ENCODE data around the gene UGT2A2.
"Not testable (repeated sequence)": the region's sequence is repeated elsewhere in the genome, so short reads cannot be mapped to it uniquely, and the experiment has no call there.

UGT2A2 gene

GRCh38 chr4:69639542-69639941 is at the start of gene UGT2A2:
Gene UGT2A2, minus strand, starts transcription at chr4:69639642. Its CDS starts 2 bp downstream, at chr4:69639640.
- DNase-seq = no peak

DNA sequence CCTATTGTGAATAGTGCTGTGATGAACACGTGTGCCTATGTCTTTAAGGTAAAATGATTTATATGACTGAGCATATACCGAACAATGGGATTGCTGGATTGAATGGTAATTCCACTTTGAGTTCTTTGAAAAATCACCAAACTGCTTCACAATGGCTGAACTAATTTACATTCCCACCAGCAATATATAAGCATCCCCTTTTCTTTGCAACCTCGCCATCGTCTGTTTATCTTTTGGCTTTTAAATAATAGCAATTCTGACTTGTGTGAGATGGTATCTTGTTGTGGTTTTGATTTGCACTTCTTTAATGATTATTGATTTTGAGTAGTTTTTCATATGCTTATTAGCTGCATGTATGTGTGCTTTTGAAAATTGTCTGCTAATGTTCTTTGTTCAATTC is 45.4 kb upstream of the UGT2A2 start:
- DNase-seq = no peak

DNA sequence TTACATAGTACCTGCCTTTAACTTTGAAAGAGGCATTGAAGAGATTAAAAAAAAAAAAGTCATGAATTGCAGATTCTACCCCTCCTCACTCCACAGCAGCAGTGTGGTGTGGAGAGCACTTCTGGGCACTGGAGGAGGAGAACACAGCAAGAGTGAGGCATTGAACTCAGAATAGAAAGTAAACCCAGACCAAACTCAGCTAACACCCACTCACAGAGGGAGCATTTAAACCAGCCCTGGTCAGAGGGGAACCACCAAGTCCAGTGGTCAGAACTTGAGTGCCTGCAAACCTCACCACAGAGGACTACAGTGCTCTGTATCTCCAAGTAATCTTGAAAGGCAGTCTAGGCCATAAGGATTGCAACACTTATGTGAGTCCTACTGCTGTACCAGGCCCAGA is 29.2 kb upstream of the UGT2A2 start:
- DNase-seq = no peak

GRCh38 chr4:69664009-69664408 is 24.6 kb upstream of the UGT2A2 start:
- not testable (repeated sequence) for DNase-seq

DNA sequence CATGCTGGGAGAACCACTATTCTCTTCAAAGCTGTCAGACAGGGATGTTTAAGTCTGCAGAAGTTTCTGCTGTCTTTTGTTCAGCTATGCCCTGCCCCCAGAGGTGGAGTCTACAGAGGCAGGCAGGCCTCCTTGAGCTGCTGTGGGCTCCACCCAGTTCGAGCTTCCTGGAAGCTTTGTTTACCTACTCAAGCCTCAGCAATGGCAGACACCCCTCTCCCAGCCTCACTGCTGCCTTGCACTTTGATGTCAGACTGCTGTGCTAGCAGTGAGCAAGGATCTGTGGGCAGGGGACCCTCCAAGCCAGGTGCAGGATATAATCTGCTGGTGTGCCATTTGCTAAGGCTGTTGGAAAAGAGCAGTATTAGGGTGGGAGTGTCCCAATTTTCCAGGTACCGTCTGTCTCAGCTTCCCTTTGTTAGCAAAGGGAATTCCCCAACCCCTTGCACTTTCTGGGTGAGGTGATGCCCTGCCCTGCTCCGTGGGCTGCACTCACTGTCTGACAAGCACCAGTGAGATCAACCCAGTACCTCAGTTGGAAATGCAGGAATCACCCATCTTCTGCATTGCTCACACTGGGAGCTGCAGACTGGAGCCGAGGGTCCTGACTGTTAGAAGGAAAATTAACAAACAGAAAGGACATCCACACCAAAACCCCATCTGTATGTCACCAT is 21.8 kb upstream of the UGT2A2 start:
- not testable (repeated sequence) for DNase-seq

GRCh38 chr4:69658133-69658532 is 18.7 kb upstream of the UGT2A2 start:
- no peak for DNase-seq

DNA sequence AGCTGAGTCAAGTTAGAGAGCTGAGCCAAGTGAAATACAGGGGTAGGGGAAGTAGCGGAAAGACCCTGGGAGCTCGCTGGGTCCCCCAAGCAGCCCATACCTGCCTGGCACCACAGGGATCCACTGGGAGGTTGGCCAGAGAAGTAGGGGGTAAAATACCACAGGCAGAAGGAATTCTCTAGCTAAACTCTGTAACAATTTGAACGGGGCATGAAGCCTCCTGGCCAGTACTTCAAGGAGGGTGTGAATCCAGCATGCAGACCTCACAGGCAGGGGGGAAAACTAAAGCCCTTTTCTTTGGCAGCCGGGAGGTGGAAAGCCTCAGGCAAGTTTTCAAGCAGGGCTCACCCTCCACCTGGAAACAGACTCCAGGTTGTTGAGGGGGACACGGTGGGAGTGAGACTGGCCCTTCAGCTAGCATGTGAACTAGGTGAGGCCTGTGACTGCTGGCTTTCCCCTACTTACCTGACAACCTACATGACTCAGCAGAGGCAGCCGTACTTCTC is 17.3 kb upstream of the UGT2A2 start:
- DNase-seq = no peak

DNA sequence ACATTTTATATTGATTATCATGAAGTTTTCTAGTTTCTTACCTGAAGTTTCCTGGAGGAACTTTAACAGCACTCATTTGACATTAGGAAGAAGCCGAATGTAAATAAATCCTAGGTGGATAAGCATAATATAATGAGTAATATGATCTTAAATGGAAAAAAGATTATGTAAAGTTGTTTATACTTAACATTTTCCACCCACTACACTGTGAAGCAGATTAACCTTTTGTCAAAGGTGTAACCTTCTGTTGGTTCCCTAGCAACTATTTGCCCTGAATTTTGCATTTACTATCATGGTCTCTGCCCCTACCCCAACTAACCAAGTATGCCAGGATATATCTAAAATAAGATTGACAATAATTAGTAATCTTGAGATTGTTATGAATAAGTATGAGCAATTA is 13.7 kb upstream of the UGT2A2 start, which contains the start of gene UGT2A1:
Gene UGT2A1, minus strand, starts transcription at position 101 of the 400 bp plus-strand sequence. CDS start 5,603 bp downstream, outside the sequence.
- no peak for DNase-seq

- no peak for DNase-seq
Measured at GRCh38 chr4:69650872-69651271, 11.4 kb upstream of the UGT2A2 start.

- DNase-seq = peak; percentile 68
Measured at GRCh38 chr4:69649629-69650028, 10.2 kb upstream of the UGT2A2 start.

GRCh38 chr4:69649207-69649606 is 9.8 kb upstream of the UGT2A2 start:
- DNase-seq = no peak

- DNase-seq = no peak
Measured at GRCh38 chr4:69642961-69643360, 3.5 kb upstream of the UGT2A2 start.

DNA sequence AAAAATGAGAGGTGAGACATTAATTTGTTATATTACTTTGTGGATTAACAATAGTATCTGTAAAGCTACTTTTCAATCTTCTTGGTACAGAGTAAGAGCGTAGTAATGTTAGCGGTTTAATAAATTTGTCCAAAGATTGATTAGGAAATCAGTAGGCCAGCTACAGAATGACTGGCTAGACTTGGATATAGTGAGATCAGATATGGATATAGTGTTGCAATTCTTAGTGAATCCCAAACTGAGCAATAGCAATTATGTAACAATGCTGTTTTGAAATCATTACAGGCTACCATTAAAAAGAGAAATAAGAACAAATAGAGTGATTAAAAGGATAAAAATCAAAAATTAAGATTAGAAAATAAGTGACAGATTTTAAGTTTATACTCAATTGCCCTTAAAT is 847 bp upstream of the UGT2A2 start:
- DNase-seq = no peak

GRCh38 chr4:69617083-69617694 is 22.3 kb downstream of the UGT2A2 start:
- peak; percentile 42 for DNase-seq

DNA sequence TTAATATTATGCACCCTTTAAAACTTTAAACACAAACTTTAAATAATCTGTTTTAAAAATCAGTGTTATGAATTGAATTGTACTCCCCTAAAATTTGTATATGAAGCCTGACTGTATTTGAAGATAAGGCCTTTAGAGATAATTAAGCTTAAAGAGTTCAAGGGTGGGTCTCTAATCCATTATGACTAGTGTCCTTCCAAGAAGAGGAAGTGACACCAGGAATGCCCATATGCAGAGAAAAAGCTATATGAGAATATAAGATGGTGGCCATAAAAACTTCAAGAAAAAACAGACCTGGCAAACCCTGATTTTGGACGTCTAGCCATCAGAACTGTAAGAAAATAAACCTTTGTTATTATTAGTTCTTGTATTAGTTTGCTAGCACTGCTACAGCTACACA is 29.0 kb downstream of the UGT2A2 start:
- no peak for DNase-seq

- no peak for DNase-seq
Measured at GRCh38 chr4:69601065-69601464, 38.4 kb downstream of the UGT2A2 start.

GRCh38 chr4:69600013-69600412 is 39.4 kb downstream of the UGT2A2 start:
- DNase-seq = no peak

GRCh38 chr4:69594382-69594781 is 45.1 kb downstream of the UGT2A2 start:
- no peak for DNase-seq

DNA sequence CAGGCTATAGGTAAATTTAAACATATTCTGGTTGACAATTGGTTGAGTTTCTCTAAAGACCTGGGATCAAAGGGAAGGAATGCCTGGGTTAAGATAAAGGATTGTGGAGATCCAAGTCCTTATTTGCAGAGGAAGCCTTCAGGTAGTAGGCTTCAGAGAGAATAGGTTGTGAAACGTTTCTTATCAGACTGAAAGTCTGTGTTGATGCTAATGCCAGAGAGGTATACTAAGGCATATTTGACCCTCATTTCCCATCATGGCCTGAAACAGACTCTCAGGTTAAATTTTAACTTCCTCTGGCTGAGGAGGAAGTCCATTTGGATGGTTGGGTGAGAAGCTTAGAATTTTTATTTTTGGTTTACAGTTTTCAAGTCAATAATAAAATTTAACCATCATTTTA is 48.1 kb downstream of the UGT2A2 start:
- no peak for DNase-seq

DNA sequence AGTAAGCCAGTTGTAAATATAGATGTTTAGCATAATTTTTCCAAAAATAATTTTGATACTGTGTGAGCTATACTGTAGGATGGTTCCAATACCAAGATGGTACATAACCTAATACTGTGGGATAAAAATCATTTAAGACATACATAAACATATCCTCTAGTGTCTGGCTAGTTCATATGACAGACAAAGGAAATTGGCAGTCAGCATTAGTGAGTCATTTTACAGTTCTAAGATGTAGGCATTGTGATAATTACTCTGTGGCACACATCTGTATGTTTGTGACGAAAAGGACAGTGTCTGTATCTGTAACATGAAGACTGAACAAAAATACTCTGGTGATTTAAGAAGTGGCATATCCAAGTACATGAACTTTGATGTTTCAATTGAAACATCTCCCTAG is 49.6 kb downstream of the UGT2A2 start:
- DNase-seq = no peak

- no peak for DNase-seq
Measured at GRCh38 chr4:69584135-69584534, 55.3 kb downstream of the UGT2A2 start.

DNA sequence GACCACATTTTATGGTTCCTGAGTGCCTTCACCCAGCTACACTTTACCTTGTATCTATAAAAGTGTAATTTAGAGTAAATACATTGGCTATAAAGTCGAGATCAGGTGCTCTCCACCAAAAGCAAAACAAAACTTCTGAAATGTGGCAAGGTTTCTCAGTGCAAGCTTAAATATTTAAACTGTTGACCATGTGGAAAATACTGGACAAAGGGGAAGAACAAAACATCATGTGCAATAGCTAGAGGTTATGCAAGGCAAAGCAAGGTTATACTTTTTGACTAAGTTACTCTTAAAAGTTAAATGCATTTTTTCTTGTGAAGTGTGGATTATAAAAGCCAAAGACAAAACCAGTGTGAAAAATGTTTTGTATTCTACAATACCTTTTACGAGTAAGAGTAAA is 55.9 kb downstream of the UGT2A2 start:
- no peak for DNase-seq

- DNase-seq = no peak
Measured at GRCh38 chr4:69577245-69577644, 62.2 kb downstream of the UGT2A2 start.

DNA sequence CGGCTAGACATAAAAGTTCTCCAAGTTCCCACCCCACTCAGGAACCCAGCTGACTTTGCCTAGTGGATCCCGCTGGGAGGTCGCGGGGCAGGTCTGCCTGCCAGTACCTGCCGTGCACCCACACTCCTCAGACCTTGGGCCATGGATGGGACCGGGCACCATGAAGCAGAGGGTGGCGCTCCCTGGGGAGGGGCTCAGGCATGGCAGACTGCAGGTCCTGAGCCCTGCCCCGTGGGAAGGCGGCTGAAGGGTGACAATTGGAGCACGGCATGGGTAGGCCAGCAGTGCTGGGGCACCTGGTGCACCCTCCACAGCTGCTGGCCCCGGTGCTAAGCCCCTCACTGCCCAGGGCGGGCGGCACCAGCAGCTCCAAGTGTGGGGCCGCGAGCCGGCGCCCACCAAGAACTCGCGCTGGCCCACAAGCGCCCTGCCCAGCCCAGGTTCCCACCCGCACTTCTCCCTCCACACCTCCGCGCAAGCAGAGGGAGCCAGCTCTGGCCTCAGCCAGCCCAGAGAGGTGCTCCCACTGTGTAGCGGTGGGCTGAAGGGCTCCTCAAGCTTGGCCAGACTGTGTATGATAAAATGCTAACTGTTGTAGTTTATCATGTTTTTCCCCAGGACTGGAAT is 63.1 kb downstream of the UGT2A2 start:
- DNase-seq = no peak

All from hematopoietic multipotent progenitor cell treated with erythropoietin and hydrocortisone succinate and interleukin-3 and kit ligand, for 8 days (in vitro differentiated cells).